ENCODE measurements around the gene CLEC4D. TPM values are rescaled to one million over a fixed set of nuclear protein-coding genes. Genes with fewer than 3 reads are reported as not detected.
"Not testable (repeated sequence)": the region's sequence is repeated elsewhere in the genome, so short reads cannot be mapped to it uniquely, and the experiment has no call there.

The CLEC4D gene
- total RNA-seq, 1 donor from 2014 or later: not detected

- no peak for ATAC-seq
- DNase-seq: no peak
- intact Hi-C loops (cut with micrococcal nuclease): no loop called here
Observed at GRCh38 chr12:8527250-8528130, 14.2 kb downstream of the CLEC4D start.

GRCh38 chr12:8532045-8532444 lies 18.7 kb downstream of the CLEC4D start:
- no peak for ATAC-seq
- no peak for DNase-seq
- intact Hi-C loops (cut with micrococcal nuclease): no loop called here

GRCh38 chr12:8537820-8538219 lies 24.5 kb downstream of the CLEC4D start:
- intact Hi-C loops (cut with micrococcal nuclease); ATAC-seq; DNase-seq: not testable (repeated sequence)

GRCh38 chr12:8540831-8541230 lies 27.5 kb downstream of the CLEC4D start, which contains the start of gene CLEC4E:
Gene CLEC4E (minus strand): TSS chr12:8540905. CDS start chr12:8540797, 108 bp downstream.
- ATAC-seq: peak; percentile 69
- intact Hi-C loops (cut with micrococcal nuclease): loop anchor here (5.0 kb wide), 1 partner anchor 66 kb away; no protein-coding TSS in a partner anchor
- not testable (repeated sequence) for DNase-seq

- no peak for ATAC-seq
- intact Hi-C loops (cut with micrococcal nuclease): loop anchor here (5.0 kb wide), 1 partner anchor 66 kb away; no protein-coding TSS in a partner anchor
Observed at GRCh38 chr12:8541562-8541961, 28.3 kb downstream of the CLEC4D start.

GRCh38 chr12:8544295-8544694 lies 31.0 kb downstream of the CLEC4D start:
- intact Hi-C loops (cut with micrococcal nuclease): loop anchor here (5.0 kb wide), 1 partner anchor 63 kb away; no protein-coding TSS in a partner anchor
- ATAC-seq (peak; percentile 73), DNase-seq (peak; percentile 52)

More at GRCh38 chr12:8541562-8541961, 28.3 kb downstream of the CLEC4D start:
- DNase-seq: no peak

GRCh38 chr12:8546591-8546990 lies 33.3 kb downstream of the CLEC4D start:
- intact Hi-C loops (cut with micrococcal nuclease): no loop called here
- no peak for ATAC-seq
- DNase-seq: no peak

GRCh38 chr12:8547645-8548044 lies 34.3 kb downstream of the CLEC4D start:
- ATAC-seq: no peak
- intact Hi-C loops (cut with micrococcal nuclease): no loop called here

GRCh38 chr12:8548192-8548591 lies 34.9 kb downstream of the CLEC4D start:
- intact Hi-C loops (cut with micrococcal nuclease): no loop called here
- DNase-seq (no peak), ATAC-seq (no peak)

More at GRCh38 chr12:8547645-8548044, 34.3 kb downstream of the CLEC4D start:
- DNase-seq: no peak

- no peak for DNase-seq
- intact Hi-C loops (cut with micrococcal nuclease): no loop called here
- no peak for ATAC-seq
Observed at GRCh38 chr12:8549381-8549780, 36.1 kb downstream of the CLEC4D start.

GRCh38 chr12:8553088-8553627 lies 39.9 kb downstream of the CLEC4D start:
- ATAC-seq (no peak), DNase-seq (no peak)
- intact Hi-C loops (cut with micrococcal nuclease): no loop called here

GRCh38 chr12:8554451-8555195 lies 41.3 kb downstream of the CLEC4D start:
- intact Hi-C loops (cut with micrococcal nuclease): no loop called here
- DNase-seq (no peak), ATAC-seq (no peak)

- ATAC-seq: no peak
- intact Hi-C loops (cut with micrococcal nuclease): no loop called here
Observed at GRCh38 chr12:8556531-8557097, 43.3 kb downstream of the CLEC4D start.

GRCh38 chr12:8559676-8560075 lies 46.4 kb downstream of the CLEC4D start:
- ATAC-seq: no peak
- DNase-seq: no peak
- intact Hi-C loops (cut with micrococcal nuclease): no loop called here

More at GRCh38 chr12:8556531-8557097, 43.3 kb downstream of the CLEC4D start:
- no peak for DNase-seq

GRCh38 chr12:8561011-8561410 lies 47.7 kb downstream of the CLEC4D start:
- intact Hi-C loops (cut with micrococcal nuclease): no loop called here
- ATAC-seq (no peak), DNase-seq (no peak)

GRCh38 chr12:8562310-8562709 lies 49.0 kb downstream of the CLEC4D start:
- ATAC-seq (no peak), DNase-seq (no peak)
- intact Hi-C loops (cut with micrococcal nuclease): no loop called here

GRCh38 chr12:8563356-8563755 lies 50.1 kb downstream of the CLEC4D start:
- intact Hi-C loops (cut with micrococcal nuclease): no loop called here
- DNase-seq (no peak), ATAC-seq (no peak)

GRCh38 chr12:8564656-8565055 lies 51.4 kb downstream of the CLEC4D start:
- intact Hi-C loops (cut with micrococcal nuclease): no loop called here
- ATAC-seq (no peak), DNase-seq (no peak)

- peak; percentile 28 for ATAC-seq
- DNase-seq; intact Hi-C loops (cut with micrococcal nuclease): not testable (repeated sequence)
Observed at GRCh38 chr12:8566052-8566451, 52.7 kb downstream of the CLEC4D start.
